Kidney (tissue), 14 donors: ENCODE data around the gene NAPA. TPM values are rescaled to one million over a fixed set of nuclear protein-coding genes. Genes with fewer than 3 reads are reported as not detected.
A peak's percentile ranks its signal among the peaks of the same experiment; 100 is the strongest.

Source experiments
- DNase-seq, 5 donors: peaks; one replicate each; pipeline ENCODE4 v3.0.0-alpha.2; 2013 to 2020
- FAIRE-seq: peaks from 2 replicates; lab custom pipeline; 2012; peaks lifted over from hg19 to GRCh38; lab: Jason Lieb, UNC
- H3K27ac ChIP-seq, 2 donors: one replicate each; pipeline ENCODE4 v1.7.0; 2013; ENCODE audit warnings: low read depth in 2 of 2, low read length in 2 of 2, inconsistent platforms in 1 of 2
- H3K27me3 ChIP-seq: one replicate; pipeline ENCODE4 v1.7.1; 2013; ENCODE audit warnings: low read length, inconsistent platforms; ENCODE audit not compliant: control insufficient read depth, insufficient read depth
- H3K36me3 ChIP-seq, 3 donors: one replicate each; pipeline versions ENCODE4 v1.7.0 to v1.7.1; 2013; ENCODE audit warnings: low read length in 3 of 3, control low read depth in 1 of 3, inconsistent platforms in 1 of 3; ENCODE audit not compliant: insufficient read depth in 3 of 3, control insufficient read depth in 2 of 3
- H3K4me1 ChIP-seq, 3 donors: one replicate each; pipeline versions ENCODE4 v1.7.0 to v1.7.1; 2013; ENCODE audit warnings: low read length in 3 of 3, inconsistent platforms in 1 of 3, low read depth in 1 of 3; ENCODE audit not compliant: control insufficient read depth in 2 of 3, insufficient read depth in 2 of 3
- H3K4me3 ChIP-seq, 3 donors: one replicate each; pipeline versions ENCODE4 v1.7.0 to v1.8.1; 2013; ENCODE audit warnings: low read length in 3 of 3, control low read depth in 1 of 3, inconsistent platforms in 1 of 3
- H3K9ac ChIP-seq, 3 donors: one replicate each; pipeline versions ENCODE4 v1.7.0 to v1.7.1; 2013; ENCODE audit warnings: low read length in 3 of 3, control low read depth in 1 of 3, inconsistent platforms in 1 of 3
- H3K9me3 ChIP-seq, 3 donors: one replicate each; pipeline versions ENCODE4 v1.7.0 to v1.7.1; 2013; ENCODE audit warnings: low read length in 3 of 3, control low read depth in 1 of 3, inconsistent platforms in 1 of 3; ENCODE audit not compliant: control insufficient read depth in 2 of 3, insufficient read depth in 1 of 3
- intact Hi-C: fragments of 100-400 bp; cut with DNase I; formaldehyde crosslinking; loops from one replicate; pipeline ENCODE4 v1.11.1; 2022
- polyA plus RNA-seq: library from polyadenylated mRNA; stranded (reverse); fragments of 350-450 nt; fragmentation: Illumina TruSeq; extraction: RNeasy Lipid Tissue Mini Kit (QIAGEN cat#74804); gene quantifications from one replicate; pipeline ENCODE4 v1.2.3, GENCODE V29; 2014; ENCODE audit warnings: low read depth, low replicate concordance; ENCODE audit not compliant: insufficient read depth
- total RNA-seq: library from RNA; stranded (reverse); fragmentation: NEBNext Ultra II Directional; extraction: Animal tissue kit (Norgen Biotek cat#: 25700); gene quantifications from one replicate; pipeline ENCODE4 v1.2.1, GENCODE V29; 2021
- TF ChIP-seq, protein P1 (sequence below): IDR thresholded peaks from 3 replicates; pipeline ENCODE4 v1.5.1; 2012; ENCODE audit warnings: mild to moderate bottlenecking, moderate library complexity, borderline replicate concordance; ENCODE audit not compliant: insufficient read depth; ENCODE audit errors: extremely low read depth
- donor health status: control.
- donor health status: control.
- donor health status: control.
- donor health status: control.
- donor health status: control.
- donor health status: DM: yes; HTN: yes; CAD: no.
- donor health status: Normal renal cell carcinoma (clear cell type).

NAPA gene
- total and polyA plus RNA-seq, 2 donors from 2014 or later: 136 to 213 TPM

DNA sequence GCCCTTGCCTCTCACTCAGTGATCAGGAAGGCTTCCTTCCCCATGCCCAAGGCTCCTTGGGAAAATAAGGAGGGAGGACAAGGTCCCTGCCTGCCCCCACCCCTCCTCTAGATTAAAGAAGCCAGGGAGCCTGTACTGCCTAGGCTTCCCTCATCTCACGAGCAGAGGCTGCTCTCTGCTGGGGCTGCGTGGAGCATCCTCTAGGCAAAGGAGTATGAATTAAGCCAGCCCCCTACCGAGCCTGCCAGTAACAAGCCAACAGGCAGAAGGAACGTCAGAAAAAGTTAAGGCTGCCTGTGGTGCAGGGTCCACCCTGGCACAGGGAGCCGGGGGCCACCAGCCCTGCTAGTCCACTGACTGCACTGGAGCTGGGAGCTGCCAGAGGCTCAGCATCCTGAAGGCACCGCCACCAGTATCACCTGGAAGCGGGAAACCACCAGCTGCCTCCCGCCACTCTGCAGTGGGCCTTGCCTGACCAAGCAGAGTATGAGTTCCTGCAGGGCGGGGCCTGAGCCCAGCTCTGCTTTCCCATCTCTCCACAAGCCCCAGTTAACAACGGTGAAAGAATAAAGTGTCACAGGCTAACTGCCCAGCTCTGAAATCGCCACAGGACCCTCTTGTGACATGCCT, 6.8 kb downstream of the NAPA start:
- intact Hi-C loops: no loop called here

DNA sequence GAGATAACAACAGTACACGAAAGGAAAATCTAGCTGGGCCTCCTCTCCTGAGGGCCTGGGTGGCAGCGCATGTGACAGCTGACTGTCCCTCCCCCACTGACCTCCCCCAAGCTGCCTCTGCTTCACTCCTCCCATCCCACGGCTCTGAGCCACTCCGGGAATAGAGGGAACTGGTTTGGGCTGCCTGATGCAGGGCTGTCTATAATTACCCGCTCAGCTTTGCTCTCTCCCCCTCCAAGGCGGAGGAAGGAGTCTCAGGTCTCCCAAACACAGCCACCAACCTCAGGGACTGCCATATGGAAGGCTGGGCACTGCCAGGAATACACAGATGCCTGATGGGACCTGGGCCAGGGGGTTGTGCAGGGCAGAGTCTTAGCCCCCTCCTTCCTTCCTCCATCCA, 7.9 kb downstream of the NAPA start:
- Histone ChIP-seq H3K9ac (peak overlapping the region in 1 of 3 donors; percentile 67), H3K27ac (peak overlapping the region; percentile 80 to 83), H3K9me3 (no peaks in the 10 kb centered on the region), H3K4me3 (no peak overlapping the region), H3K4me1 (peaks cover 0 to 59% (median 53%) of the 10 kb centered on the region in 3 donors), H3K36me3 (peaks cover 0 to 25% (median 6%) of the 10 kb centered on the region in 3 donors), H3K27me3 (no peaks in the 10 kb centered on the region)
- FAIRE-seq (no peak), DNase-seq (peak in 3 of 5 donors; percentile 46 to 82 (median 63))
- intact Hi-C loops: no loop called here
- TF ChIP-seq, protein P1, sequence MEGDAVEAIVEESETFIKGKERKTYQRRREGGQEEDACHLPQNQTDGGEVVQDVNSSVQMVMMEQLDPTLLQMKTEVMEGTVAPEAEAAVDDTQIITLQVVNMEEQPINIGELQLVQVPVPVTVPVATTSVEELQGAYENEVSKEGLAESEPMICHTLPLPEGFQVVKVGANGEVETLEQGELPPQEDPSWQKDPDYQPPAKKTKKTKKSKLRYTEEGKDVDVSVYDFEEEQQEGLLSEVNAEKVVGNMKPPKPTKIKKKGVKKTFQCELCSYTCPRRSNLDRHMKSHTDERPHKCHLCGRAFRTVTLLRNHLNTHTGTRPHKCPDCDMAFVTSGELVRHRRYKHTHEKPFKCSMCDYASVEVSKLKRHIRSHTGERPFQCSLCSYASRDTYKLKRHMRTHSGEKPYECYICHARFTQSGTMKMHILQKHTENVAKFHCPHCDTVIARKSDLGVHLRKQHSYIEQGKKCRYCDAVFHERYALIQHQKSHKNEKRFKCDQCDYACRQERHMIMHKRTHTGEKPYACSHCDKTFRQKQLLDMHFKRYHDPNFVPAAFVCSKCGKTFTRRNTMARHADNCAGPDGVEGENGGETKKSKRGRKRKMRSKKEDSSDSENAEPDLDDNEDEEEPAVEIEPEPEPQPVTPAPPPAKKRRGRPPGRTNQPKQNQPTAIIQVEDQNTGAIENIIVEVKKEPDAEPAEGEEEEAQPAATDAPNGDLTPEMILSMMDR: no peak

More for the DNA sequence above, 6.8 kb downstream of the NAPA start:
- TF ChIP-seq, protein P1: no peak
- Histone ChIP-seq H3K9me3 (no peaks in the 10 kb centered on the region), H3K4me1 (peaks cover 2 to 68% (median 62%) of the 10 kb centered on the region in 3 donors), H3K36me3 (peaks cover 0 to 17% (median 3%) of the 10 kb centered on the region in 3 donors), H3K27me3 (no peaks in the 10 kb centered on the region), H3K4me3 (no peak overlapping the region), H3K27ac (peak overlapping the region; percentile 80 to 83), H3K9ac (peak overlapping the region in 1 of 3 donors; percentile 63)
- no peak for FAIRE-seq
- no peak for DNase-seq

DNA sequence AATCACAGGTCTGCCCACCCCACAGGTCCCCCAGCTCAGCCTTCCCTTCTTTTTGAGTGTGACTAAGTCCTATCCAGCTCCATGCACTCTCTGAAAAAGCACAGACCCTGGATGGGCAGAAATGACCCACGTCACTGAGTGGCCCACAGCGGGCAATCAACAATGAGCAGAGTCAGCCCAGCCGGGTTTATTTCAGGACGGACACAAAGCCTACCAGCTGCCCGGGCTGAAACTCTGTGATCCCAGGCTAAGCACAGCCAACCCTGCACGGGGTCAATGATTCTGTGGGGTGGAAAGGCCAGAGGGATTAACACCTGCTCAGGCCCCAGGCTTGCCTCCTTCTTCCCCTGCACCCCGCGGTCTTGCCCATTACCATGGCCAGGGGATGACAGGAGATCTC, 8.4 kb downstream of the NAPA start:
- no peaks in the 10 kb centered on the region for H3K9me3 ChIP-seq
- H3K36me3 ChIP-seq: peaks cover 0 to 26% (median 6%) of the 10 kb centered on the region in 3 donors
- peaks cover 0 to 53% (median 47%) of the 10 kb centered on the region in 3 donors for H3K4me1 ChIP-seq
- DNase-seq: no peak
- no peaks in the 10 kb centered on the region for H3K27me3 ChIP-seq
- no peak for FAIRE-seq
- intact Hi-C loops: no loop called here
- TF ChIP-seq, protein P1: no peak
- H3K27ac ChIP-seq: peak overlapping the region; percentile 63 to 71
- no peak overlapping the region for H3K4me3 ChIP-seq
- peak overlapping the region in 1 of 3 donors; percentile 67 for H3K9ac ChIP-seq
